Raji (cell line): Measurements from ENCODE around the gene EPS8L3.

Source experiments
- POLR2A ChIP-seq: IDR thresholded peaks from 2 replicates; pipeline ENCODE4 v1.6.1; 2011; ENCODE audit warnings: low read depth, low read length, control low read depth; ENCODE audit not compliant: insufficient read depth

EPS8L3 gene

DNA sequence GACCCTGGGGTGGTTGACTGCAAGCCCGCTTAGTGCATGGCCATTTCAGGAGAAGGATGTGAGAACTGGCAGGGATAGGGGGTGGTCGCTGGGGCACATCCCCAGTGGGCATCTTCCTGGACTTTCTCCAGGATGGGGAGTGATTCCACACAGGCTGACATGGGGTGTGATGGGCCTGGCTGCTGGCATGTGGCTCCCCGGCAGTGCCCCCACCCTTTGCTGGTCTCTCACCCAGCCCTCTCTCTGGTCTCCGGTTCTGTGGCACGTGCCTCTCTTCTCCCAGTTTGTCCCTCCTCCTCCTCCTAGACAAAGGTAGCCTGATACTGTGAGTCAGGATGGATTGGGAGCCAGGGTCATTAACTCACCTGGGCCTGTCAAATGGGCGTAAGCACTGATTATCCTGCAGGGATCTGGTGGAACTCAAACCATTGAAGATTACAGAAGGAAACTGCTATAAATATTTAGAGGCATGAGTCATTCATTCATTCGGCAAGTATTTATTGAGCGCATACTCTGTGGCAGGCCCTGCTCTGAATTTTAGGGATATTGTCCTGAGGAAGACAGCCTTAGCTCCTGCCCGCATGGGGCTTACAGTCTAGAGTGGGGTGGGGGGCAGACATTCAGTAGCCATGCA is 23.6 kb upstream of the EPS8L3 start:
- no peak for TF ChIP-seq POLR2A

DNA sequence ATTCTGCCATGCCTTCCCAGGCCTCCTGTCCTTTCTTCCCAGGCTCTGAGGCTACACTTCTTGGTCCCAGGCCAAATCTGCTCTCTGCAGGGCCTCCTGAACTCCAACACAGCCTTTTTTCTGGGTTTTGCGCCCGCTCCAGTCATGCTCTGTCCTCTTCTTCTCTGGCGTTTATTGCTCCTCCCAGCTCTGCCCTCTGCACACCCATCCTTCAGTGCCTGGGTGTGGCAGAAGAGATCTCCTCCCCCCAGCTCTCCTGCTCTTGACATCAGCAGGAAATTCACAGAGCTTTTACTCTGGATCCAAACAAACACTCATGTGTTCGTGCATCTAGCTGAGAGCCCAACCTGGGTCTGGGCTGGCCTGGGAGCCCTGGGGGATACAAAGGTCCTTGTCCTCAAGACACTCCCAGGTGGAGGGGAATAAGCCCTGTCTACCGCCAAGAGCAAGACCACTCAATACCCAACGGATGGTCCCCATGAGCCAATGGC is 22.9 kb upstream of the EPS8L3 start:
- TF ChIP-seq POLR2A: no peak

DNA sequence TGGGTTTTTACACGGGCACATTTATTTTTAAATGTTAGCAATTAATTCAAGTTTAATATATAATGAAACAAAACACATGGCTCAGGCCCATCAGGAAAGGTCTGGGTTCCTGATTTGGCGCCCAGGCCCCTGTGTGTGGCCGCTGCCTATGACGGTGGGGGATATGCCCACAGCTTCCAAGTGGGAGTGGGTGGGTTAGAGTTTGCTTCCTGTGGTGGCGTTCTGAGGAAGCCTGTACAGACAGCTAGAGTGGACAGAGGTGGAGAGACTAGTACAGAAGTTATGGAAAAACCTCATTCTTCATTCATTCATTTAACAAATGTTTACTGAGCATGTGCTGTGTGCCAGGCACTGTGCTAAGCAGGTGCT is 22.4 kb upstream of the EPS8L3 start:
- no peak for TF ChIP-seq POLR2A

DNA sequence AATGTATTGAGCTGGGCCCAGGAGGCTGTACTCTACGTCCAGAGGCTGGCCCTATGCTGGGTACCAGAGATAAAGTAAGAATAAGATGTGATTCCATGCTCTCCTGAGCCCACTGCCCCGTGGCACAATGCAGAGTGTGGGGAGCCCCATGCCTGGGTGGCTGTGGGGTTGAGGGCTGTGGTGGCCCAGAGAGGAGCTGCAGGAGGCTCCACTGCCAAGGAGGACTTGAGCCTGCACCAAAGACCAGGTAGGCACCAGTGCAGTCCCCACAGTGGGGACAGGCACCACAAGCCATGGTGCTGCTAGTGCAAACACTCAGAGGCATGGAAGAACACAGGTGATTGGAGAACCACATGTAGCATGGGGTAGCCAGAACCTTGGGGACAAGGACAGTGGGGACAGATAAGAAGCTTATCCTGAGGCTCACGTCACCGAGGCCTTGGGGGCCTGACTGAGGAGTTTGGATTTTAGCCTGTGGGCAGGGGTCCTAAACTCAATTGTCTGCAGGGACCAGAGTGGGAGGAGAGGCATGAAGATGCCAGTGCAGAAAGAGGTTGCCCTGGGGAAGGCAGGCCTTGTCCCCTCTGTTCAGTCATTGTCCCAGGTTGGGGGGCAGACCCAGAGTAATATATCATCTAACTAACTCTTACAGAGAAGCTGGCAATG is 21.9 kb upstream of the EPS8L3 start:
- TF ChIP-seq POLR2A: no peak

DNA sequence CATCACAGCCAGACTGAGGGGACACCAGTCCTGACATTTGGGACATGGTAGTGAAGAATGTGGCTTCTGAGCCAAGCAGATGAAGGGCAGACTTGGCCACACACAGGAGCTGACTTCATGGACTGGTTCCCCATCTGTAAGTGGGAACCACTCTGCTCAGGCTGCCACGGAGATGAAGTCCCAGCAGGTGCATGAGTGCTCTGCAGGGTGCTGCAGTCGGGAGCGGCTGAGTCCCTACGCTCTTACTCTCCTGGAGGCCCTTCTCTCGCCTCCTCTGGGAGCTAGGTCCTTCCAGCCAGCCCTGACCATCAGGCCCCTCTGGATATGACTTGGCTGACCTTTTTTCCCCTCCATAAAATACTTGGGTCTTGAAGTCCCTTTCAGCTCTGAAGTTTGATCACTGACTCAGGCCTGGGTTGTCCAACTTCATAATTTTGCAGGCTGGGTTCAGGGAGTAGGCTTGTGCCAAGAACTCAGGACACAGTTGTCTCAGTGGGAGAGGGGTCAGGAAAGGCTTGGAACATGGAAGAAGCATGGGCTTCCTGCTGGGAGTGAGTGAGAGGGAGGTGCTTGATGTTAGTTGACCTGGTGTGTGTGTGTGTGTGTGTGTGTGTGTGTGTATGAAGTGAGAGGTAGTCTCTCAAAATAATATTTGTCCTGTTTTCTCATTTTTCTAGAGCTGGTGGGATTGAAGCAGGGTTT is 21.0 kb upstream of the EPS8L3 start:
- no peak for TF ChIP-seq POLR2A

DNA sequence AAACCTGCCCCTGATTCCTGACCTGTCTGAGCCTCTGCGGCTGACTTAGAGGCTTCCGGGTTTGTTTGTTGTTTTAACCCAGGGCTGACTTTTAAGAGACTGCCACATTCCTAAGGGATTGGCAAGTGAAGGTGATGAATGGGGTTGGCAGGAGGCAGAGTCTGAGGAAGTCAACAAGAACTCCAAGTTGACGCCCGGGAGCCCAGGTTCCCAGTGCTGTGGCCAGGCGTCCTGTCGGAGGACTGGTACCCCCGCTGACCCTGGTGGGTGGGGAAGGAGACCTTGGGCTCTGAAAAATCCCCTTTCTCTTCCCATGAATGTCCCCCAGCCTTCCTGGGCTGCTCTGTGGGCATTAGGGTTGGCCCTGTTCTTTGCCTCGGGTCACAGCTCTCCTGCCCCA is 19.7 kb upstream of the EPS8L3 start:
- TF ChIP-seq POLR2A: no peak

DNA sequence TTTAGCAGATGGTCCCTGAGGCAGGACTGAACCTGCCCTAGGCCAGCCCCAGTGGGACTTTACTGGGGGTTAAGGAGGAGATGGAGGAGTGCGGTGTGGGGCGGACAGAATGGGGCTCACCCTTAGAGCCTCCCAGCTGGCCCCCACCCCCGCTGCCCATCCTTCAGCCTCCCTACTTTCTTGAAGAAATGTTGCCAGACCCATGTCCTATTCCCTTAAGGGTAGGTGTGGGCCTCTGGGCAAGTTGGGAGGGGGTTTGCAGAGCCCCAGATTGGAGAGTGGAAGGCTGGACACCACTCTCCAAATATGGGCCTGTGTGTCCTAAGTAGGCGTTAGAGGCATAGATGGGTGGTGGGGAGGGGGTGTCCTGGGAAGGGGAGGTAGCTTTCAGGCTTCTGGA is 19.2 kb upstream of the EPS8L3 start:
- no peak for TF ChIP-seq POLR2A

DNA sequence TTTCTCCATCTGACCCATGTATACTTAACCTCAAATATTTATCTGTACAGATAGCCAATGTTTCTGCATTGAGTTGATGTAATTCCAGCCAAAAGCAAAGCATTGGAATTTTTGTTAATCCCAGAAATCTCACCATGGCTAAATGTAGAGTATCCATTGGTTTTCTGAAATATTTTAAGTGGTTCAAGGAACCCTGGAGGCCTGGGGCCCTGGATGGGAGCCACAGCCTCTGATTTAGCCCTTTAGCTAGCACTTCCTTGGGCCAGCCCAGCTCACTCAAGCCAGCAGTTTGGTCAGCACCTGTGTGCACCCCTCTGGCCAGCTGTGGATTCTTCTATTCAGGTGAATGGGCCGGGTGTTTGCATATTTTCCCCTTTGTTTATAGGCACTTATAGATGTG is 18.8 kb upstream of the EPS8L3 start:
- no peak for TF ChIP-seq POLR2A

DNA sequence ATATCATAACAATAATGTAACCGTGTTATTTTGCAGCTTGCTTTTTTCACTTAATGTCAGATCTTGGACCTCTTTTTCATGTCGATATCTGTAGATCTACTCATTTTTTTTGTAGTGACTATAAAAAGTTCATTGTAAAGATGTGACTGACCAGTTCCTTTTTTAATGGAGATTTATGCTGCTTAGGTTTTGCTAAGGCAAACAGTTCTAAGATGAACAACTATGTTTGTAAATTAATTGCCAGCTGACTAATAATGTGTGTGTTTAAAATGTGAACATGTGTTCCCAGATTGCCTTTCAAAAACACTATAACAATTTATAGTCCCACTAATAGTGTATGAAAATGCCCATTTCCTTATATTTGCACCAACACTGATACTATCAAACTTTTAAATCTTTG is 18.1 kb upstream of the EPS8L3 start:
- TF ChIP-seq POLR2A: no peak

DNA sequence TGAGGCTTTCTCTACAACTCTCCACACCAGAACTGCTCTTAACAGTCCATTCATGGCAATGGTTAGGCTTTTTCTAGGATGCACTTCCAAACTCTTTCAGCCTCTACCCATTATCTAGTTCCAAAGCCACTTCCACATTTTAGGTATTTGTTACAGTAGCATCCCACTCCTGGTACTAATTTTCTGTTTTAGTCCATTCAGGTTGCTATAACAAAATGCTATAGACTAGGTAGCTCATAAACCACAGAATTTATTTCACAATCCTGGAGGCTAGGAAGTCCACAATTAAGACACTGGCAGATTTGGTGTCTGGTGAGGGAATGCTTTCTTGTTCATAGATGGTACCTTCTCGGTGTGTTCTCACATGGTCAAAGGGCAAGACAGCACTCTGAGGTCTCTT is 17.3 kb upstream of the EPS8L3 start:
- no peak for TF ChIP-seq POLR2A

DNA sequence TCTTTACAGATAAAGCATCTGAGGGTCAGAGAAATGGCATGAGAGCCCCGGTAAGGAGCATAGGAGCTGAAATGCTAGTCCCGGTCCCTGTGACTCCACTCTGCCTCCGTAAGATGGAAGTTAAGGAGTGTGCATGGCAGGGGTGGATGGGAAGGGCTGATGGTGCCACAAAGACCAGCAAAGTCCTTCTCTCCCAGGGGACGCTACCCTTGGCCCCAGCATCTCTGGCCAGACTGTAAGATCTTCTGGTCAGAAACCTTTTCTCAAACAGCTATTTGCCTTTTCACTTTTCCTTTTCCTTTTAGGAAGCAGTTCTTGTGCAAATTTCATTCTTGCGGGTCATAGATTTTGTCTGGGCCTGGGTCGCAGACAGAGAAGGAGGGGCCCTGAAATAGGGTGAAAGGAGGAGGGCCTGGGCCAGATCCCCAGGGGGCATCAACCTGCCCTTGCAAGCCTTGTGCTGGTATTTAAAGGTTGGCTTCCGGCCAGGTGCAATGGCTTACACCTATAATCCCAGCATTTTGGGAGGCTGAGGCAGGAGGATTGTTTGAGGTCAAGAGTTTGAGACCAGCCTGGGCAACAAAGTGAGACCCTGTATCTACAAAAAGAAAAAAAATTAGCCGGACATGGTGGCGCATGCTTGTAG is 14.4 kb upstream of the EPS8L3 start:
- TF ChIP-seq POLR2A: no peak

DNA sequence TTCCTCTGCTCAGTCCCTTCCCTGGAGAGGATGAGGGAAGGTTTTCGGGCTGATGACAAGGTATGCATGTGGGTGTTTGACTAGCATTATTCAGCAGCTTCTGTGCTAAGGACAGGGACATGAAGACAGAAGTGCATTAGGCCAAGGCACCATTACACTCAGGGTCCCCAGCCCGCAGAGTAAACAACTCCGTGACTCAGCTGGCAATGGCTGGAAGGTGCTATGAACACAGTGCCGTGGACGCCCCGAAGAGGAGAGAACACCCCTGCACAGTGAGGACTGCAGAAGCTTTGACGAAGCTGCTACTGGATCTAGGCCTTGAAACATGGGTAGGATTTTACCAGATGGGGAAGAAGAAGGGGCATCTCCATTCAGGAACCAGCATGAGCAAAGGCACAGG is 13.7 kb upstream of the EPS8L3 start:
- no peak for TF ChIP-seq POLR2A

DNA sequence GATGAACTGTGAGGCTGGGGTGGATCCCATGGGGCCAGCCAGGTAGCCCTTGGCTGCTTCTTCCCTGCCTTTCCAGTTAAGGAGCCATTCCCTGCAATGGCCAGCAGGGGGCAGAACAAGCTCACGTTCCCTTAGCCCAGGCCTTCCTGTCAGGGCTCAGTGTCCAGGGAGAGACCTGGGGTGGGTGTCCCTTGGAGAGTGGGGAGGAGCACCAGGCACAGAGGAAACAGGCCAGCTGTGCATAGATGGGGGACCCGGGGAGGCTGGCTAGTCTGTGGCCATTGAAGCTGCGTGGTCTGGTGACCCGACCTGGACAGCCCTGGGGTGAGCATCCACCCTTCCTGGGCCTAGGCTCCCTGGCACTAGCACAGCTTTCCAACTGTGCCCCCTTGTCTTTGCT is 13.2 kb upstream of the EPS8L3 start:
- TF ChIP-seq POLR2A: no peak

DNA sequence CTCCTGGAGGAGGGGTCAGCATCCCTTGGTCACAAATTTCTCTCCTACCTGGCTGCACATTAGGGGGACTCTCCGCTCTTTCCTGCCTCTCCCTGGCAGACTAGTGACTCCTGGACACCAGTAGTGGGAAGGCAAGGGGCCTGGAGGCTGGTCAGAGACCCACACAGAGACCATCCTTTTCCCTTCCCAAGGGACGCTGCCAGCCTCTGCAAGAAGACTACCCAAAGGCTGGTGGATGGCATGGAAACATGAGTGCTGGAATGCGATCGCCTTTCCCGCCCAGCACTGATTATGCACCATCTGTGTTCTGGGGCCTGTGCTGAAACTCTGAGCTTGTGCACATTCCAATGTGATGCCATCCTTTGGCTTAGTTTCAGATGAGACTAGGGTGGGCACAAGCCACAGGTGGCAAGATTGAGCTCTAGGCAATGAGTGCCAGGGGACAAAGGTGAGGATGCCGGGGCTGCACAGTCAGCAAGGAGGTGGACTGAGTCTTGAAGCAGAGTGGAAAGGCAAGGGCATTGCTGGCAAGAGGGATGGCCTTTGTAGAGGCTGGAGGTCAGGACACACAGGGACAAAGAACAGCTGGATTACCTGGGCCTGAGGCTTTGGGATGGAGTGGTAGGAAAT is 12.6 kb upstream of the EPS8L3 start:
- TF ChIP-seq POLR2A: no peak

DNA sequence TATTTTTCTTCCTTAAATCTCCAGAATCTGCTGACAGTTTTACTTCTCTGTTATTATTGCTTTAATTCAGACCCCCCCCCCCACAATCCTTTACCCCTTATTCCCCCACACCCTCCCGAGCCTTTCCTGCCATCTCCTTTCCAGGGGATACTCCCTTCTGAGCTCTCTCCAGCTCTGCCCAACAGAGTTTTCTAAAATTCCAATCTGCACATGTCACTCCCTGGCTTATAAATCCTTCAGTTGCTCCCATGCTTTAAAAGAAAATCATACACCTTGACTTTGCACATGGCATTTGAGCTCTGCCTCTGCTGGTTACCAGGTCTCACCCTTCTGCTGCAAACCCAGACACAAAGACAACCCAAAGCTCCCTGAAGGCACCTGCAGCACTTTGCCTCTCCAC is 11.7 kb upstream of the EPS8L3 start:
- no peak for TF ChIP-seq POLR2A

DNA sequence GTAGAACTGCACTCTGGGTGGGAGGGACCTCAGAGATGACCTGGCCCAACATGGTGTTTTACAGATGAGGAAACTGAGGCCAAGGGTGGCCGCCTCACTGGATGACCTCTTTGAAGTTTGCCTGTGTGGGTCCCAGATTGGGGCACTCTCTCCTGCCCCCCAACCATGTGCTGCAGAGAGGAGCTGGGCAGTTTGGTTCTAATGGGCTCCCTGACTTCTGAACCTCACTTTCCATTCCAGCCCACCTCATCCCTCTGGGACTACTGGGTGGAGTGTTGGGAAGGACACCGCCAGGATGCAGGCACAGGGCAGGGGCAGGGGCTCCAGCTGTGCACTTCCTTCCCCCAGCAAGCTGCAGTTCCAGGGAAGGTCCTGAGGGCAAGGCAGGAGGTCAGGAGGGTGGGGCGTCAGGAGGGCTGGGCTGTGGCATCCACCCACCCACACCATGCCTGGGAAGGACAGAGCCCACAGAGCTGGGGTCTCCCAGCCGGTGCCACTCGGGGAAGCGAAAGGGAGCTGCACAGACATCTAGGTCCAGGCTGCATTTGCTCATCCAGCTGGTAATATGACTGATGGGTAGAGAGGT is 10.3 kb upstream of the EPS8L3 start:
- no peak for TF ChIP-seq POLR2A
